ENCODE results near the gene PDC.
"Not testable (repeated sequence)": the region's sequence is repeated elsewhere in the genome, so short reads cannot be mapped to it uniquely, and the experiment has no call there.

PDC gene

DNA sequence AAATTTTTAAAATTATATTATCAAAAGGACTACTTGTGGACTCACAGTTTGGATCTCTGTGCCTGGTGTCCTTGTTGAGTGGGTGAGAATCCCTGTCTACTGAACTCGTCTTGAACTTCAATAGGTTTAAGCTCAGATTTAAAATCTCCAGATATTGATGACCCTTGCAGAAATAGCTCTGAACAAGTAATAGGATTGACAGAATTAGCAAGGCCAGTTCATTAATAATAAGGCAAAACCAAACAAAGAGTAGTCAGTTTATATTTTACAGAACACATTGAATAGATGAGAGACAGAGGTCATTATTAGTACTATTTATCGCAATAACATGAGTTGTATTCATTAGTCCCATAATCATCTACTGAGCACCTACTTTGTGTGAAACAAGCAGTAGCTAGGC, at the start of gene PDC:
TSS of gene PDC (minus strand) at position 101 of the 400 bp plus-strand sequence. CDS start 11,655 bp downstream, outside the sequence.
- no peak for DNase-seq

DNA sequence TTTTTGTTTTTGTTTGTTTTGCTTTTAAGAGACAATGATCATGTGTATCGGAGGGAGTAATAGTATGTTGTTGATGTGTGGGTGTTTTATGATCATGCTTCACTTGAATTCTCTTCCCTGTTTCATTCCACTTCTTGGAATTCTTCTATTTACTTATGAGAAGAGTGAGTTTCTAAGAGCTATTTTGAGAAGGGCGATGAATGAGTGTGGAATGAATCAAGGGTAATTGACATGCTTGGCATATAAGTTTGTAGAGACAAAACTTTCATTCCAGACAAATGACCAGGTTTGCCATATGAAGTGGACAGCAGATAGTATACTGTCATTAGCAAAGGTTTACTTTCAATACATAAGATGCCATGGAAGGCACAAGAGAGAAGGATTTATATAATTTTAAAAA, 42.3 kb upstream of the PDC start:
- no peak for DNase-seq

DNA sequence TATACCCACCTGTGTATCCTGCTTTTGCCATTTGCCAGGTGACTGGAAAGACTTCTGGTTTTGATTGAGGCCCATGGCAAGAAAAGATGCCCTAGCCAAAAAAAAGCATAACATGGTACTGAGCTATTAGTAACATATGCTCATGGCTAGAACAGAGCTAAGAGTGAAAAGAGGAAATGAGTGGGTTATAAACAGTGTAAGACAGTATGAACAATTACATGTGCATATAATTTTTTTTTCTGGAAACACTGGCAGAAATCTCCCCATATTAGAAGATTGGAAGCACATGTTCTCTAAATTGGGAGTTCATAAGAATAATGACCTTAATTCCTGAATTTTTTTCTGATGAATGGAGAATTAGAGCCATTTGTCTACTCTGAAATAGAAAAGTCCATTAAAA, 41.2 kb upstream of the PDC start:
- DNase-seq = no peak

DNA sequence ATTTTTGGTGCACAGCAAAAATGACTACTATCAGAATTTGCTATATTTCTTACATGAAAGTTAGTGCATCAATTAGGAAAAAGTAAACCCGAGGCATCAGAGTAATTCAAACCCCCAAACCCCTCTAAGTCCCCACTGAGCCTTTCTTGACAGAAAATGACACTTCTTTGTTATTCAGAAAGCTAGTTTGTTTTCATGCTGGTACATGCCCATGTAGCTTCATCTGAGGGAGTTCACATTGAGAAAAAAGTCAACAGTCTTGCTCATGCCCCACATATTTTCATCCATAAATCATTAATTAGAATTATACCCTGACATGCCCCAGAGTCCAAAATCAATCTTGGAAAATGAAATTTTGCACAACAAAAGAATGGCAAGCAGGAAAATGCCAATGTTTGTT, 39.9 kb upstream of the PDC start:
- no peak for DNase-seq

DNA sequence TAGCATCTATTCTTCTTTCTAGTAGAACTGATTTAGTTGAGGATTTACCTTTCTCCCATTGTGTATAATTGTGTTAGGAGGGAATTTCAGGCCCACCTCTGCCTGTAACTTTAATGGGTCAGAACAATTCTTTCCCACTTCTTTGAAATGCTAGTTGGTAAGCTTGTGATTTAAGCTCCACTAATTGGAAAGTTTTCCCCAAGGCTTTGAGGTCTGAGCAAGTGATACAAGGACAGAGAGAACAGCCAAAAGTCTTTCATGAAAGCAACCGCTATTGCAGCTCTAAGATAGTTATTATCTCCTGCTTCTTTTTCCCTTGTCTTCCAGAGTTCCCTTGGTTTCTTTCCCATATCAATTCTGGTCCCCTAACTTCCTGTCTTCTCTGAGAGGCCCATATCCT, 38.7 kb upstream of the PDC start:
- no peak for DNase-seq

DNA sequence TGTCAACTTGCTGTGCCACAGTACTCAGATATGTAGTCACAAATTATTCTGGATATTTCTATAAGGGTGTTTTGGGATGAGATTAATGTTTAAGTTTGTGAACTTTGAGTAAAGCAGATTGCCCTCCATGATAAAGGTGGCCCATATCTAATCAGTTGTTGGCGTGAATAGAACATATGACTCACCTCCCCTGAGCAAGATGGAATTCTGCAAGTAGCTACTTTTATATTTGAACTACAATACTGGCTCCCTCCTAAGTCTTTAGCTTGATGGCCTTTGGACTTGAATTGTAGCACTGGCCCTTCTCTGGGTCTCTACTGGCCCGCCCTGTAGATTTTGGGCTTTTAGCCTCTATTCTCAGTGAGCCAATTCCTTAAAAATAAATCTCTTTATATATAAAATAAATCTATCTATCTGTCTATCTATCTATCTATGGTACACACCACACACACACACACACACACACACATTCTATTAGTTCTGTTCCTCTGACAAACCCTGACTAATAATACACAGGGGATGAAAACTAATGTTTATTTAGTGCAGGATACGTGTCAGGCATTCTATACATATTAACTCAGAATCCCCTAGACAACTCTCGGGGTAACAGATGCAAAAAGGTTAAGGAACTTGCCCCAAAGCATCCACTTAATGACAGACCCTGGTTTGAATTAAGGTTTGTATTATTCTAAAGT, 37.9 kb upstream of the PDC start:
- DNase-seq = no peak

DNA sequence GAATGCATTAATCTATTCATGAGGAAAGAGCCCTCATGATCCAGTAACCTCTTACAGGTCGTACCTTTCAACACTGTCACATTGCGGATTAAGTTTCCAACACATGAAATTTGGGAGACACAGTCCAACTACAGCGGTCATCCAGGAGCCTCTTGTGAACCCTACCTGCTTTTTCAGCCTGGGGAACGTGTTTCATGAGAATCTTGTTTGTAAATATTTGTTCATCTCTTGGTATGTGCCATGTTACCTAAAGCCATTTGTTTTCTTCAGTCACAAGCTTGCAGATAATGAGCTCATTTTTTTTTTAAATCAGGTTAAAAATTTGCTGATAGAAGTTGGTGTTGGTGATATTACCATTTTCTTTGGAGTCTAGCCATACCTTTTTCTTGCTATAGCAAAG, 37.2 kb upstream of the PDC start:
- no peak for DNase-seq

DNA sequence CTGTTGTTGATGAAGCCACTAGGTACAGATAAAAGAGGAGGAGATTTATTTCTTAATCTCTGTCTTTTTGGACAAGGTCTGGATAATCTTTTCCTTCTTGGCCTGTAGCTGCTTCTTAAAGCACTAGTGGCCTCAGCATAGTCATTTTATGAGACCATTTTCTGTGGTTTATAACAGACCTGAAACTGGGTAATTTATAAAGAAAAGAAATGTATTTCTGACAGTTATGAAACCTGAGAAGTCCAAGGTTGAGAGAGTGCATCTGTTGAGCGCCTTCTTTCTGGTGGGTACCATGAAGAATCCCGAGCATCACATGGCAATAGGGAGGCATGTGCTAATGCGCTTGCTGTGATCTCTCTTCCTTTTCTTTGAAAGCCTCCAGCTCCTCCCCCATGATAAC, 36.7 kb upstream of the PDC start:
- DNase-seq = no peak

DNA sequence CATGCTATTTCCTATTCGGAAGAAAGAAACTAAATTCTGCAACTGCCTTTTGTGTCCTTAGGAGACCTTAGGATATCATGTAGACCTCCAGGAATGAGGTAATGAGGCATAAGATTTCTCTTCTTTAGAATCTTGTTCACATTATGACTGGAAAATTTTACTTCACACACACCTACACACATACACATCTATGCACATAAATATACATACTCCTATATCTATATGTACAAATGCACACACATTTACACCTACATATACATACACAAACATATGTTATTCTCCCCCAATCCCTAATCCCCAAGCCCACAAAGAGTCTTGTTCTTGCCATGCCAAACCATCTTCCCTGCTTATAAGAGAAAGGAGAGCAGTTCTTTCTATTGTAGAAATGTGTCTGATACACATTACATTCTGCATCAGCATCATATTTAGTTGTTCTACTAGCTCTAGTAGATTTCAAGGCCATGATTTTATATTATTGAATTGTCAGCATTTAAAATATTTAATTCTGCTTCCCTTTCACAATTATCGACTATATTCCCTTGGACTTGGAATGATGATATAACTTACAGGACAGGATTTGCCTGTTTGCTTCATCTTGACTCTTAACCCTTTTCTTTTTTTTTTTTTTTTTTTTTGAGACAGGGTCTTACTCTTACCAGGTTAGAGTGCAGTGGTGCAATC, 35.4 kb upstream of the PDC start:
- DNase-seq = no peak

DNA sequence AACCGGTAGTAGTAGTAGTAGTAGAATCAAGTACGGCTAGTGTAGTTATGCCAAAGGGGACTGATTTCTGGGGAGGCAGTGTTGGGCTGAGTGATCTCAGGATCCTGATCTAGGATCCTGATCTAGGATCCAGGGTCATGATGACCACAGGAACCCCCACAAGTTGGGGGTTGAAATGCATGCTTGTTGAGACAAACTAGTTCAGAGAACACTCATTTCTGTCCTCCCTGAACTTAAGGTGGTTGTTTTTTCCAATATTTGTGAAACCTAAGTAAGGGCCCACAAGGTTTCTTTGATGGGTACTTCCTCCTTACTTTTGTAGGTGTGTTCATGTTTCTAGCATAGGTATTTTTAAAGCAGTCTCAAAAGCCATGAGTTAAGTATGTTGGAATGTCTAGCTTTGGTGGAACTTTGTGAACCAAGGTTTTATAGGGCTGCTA, 33.9 kb upstream of the PDC start:
- DNase-seq = no peak

DNA sequence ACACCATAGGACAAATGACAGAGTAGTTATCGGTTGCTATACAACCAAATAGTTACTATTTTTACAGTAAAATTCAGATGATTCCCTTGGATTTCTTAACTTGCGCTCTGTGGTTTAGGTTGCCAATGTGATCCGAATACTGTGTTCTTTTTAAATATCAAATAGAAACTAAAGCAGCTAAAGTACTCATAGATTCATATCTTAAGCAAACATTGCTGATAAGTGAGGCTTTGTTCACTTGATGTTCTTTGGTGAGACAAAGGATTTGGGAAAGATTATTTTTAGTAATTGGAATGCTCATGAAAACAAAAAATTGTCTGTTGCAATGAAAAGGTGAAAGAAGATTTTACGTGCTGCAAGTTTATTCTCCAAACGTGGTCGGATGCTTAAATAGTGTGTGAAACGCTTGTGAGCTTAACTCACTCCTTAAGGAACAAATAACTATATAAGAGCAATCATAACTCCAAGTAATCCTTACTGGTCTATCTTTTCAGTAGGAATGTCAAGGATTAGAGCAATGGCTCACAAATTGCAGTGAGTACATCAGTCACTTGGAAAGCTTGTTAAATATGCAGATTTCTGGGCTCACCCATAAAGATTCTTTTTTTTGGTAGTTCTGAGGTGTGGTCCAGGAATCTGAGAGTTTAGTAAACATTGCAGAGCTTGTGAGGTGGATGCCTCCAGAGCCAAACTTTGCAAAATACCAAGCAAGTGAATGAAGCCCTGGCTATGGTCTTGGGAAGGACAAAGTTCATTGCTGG, 31.8 kb upstream of the PDC start:
- DNase-seq = no peak

DNA sequence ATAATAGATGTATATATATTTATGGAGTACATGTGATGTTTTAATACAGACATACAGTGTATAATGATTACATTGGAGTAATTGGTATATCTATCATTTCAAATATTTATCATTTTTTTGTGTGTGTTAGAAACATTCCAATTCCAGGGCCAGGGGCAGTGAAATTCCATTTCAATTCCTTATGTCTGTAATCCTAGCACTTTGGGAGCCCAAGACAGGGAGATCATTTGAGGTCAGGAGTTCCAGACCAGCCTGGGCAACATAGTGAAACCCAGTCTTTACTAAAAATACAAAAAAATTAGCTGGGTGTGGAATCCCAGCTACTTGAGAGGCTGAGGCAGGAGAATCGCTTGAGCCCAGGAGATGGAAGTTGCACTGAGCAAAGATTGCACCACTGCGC, 30.4 kb upstream of the PDC start:
- DNase-seq = no peak

DNA sequence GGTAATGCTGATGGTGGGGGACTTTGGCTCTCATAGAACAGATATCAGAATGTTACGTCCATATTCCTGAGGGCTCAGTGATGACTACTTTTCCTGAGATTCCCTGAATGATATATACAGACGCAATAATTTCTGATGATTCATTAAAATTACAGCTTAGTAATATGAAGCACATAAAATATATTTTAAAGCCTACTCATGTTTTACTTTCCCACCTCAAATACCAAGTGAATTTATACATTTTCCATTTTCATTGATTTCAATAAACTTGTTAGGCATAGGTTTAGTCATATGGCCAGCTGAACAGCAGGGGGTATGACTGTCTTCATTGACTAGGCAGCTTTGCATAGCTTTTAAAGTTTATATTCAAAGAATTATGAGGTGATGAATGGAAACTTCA, 26.2 kb upstream of the PDC start:
- no peak for DNase-seq

DNA sequence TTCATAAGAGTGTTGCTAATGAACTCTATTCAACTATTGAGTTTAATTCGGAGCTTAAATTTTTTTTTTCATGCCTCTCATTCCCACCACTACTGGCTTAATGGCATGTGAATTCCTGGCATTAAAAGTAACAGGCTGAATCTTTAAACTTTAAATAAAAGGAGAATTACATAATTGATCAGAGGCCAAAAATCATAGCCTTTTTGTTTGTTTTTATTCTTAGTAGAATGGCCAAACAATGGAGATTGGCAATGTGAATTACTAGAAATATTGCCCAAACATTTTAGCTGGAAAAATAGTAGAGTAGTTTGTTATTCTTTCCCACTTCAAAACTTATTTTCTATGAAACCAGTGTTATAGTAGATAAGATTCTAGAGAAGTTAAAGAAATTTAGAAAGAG, 25.1 kb upstream of the PDC start:
- DNase-seq = no peak

DNA sequence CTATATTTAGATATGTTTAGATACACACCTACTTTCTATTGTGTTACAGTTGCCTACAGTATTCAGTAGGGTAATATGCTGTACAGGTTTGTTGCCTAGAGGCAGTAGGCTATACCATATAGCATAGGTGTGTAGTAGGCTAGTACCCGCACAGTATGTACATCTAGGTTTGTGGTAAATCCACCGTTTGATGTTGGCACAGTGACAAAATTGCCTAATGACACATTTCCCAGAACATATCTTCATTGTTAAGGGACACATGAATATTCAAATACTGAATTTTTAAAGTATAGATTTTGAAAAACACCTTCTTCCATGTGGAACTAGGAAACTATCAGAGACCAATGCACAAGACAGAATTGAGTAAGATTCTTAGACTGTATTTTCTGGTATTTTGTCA, 22.6 kb upstream of the PDC start:
- no peak for DNase-seq

DNA sequence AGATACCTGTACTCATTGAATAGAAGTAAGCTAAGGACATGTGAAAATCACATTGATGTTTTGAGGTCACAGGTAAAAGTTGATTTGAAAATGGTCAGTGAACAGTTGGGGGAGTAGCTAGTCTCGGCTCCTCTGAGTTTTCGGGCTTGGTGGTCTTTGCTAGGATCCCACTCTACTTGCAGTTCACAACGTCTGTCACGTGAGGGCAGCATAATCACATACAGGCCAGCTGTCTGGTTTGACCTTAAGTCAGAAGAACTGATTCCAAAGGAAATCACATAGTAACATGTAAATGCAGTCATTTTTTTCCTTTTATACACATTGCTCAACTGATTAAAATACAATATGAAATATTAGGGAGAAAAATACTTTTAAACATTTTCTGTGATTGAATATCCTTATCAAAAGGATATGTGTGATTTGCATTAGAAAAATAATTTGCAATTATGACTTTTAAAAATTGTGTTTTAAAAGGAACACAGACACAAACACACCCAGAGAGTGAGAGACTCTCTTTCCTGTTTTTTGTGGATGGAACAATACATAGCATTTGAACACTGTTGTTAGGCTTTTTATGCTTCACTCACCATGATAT, 21.8 kb upstream of the PDC start:
- DNase-seq = peak; percentile 8 to 77

DNA sequence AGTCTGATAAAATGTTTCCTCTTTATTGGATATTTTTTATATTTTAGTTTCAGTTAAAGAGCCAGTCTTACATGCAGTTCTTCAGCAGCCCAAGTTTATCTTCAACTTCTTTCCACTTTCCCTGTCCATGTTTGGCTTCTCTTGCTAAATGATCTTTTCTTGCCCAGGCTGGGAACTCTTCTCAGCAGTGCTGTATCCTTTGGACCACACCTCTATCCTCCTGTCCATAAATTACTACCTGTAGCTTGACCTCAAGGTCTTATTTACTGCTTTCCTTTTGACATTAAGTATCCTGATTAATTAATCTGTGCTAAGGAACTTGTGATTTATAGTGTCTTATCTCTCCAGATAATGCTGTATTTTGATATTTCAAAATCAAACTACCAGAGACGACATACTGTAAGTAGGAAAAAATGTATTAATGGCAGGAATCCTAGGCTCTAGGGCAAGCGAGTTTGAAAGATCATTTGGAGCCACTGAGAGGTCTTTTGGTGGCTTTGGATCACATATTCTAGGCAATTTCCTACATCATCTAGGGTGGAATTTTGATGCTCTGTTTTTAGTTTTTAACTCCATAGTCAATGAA, 20.5 kb upstream of the PDC start:
- DNase-seq = no peak

DNA sequence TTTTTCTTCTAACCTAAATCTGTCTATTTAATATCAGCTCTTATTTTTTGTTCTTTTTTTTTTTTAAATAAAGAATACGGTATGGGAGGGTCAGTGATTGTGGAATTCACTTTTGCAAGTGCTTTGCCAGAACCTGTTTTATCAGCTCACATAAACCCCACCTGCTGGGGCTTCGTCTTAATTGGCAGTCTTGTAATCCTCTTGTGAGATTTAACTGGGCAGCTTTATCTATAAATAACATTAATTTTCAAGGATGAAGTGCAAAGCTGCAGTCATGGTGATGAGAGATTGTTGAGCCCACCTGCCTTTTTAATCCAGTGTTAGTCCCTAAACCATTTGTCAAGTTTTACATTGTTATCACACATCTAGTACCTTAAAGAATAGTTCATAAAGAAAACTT, 18.2 kb upstream of the PDC start:
- no peak for DNase-seq

DNA sequence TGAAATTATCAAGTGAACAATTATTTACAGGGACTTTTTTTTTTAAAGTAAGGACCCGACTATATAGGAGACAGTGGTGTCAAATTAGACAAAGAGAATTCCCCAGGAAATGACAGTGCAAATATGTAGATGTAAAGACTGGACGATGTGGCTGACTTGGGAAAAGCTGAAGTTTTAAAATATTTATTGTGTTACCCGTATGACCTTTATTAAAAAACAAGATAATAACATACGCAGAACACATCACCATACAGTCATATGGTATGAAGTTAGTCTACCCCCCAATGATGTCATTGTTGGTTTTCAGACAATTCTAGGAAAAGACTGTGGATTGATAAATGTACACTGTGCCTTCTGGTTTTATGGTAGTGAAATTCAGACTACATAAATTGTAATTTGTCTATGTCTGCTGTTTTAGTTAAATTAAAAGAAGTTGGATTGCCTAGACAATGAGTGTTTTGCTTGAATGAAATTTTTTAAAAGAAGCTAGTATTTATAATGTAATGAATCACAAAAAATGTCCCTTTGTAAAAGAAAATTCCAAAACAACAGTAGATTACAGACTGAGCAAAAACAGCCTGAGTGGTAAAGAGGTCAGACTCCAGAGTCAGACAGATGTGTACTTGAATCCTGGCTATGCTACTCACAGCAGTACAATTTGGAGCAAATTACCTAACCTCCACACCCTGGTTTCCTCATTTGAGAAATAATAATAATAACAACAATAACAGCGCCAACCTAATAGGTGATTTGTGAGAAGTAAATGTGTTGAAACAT, 15.5 kb upstream of the PDC start:
- peak in 1 of 2 donors; percentile 5 for DNase-seq

DNA sequence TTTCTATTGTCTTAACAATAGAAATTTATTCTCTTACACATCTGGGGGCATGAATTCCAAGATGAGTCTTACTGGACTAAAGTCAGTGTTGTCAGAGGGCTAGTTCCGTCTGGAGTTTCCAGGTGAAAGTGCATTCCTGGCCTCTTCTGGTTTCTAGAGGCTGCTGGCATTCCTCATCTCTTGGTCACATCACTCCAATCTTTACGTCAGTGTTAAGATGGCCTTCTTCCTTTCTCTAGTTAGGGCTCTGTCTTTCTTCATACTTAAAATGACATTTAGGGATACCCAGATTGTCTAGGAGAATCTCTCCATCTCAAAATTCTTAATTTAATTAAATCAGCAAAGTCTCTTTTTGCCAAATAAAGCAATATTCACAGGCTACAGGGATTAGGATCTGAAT, 13.3 kb upstream of the PDC start:
- no peak for DNase-seq

DNA sequence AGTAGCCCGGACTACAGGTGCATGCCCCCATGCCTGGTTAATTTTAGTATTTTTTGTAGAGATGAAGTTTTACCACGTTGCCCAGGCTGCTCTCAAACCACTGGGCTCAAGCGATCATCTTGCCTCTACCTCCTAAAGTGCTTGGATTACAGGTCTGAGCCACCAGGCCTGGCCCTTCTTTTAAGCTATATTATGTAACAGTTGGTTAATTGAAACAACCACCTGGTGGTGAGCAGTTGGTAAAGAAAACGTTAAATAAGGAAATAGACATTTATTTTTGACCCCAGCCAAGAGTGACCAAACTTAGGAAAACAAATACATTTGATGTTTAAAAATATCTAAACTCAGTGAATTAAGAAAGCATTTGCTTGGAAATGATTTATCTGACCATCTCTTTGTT, 12.1 kb upstream of the PDC start:
- DNase-seq = no peak

DNA sequence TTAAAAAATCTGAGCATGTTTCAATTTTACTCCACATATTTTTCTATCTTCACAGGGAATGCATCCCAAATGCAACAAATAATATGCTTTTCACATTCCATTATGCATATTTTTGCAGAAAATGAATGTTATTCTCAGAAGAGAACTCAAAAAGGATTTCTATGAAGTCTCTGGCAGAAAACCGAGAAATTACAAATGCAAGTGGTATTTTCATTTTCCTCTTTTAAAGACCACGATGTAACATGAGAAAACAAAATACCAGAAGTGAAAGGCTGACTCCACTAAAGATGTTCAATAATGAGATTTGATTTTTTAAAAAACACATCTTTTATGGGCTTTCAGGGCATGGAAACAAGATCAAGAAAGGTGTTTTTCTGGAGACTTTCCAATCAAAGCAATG, 5.0 kb upstream of the PDC start:
- no peak for DNase-seq

DNA sequence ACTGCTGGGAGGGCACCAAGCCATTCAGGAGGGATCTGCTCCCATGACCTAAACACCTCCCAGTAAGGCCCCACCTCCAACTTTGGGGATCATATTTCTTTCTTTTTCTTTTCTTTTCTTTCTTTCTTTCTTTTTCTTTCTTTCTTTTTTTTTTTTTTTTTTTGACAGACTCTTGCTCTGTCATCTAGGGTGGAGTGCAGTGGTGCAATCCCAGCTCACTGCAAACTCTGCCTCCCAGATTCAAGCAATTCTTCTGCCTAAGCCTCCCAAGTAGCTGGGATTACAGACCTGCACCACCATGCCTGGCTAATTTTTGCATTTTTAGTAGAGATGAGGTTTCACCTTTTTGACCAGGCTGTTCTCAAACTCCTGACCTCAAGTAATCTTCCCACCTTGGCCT, 4.6 kb upstream of the PDC start:
- DNase-seq = not testable (repeated sequence)
